Measurements from ENCODE around the gene MYH9. TPM values are rescaled to one million over a fixed set of nuclear protein-coding genes. Genes with fewer than 3 reads are reported as not detected.

MYH9 gene
- total RNA-seq, 1 donor from 2014 or later, result 277 TPM

- H3K4me1 Mint-ChIP-seq (ENCODE audit: unreplicated experiment), result peaks cover 87% of the 10 kb centered on the region
- peak overlapping the region; percentile 100 for H3K27ac Mint-ChIP-seq
- no peak for TF ChIP-seq CTCF (conservative IDR thresholded peaks at IDR 0.05)
- peaks cover 35% of the 10 kb centered on the region for H3K36me3 Mint-ChIP-seq
- H3K9me3 Mint-ChIP-seq, result no peaks in the 10 kb centered on the region
- peak overlapping the region; percentile 76 for H3K4me3 Mint-ChIP-seq
- no peak for DNase-seq (ENCODE audit: extremely low spot score, unreplicated experiment)
- no peaks in the 10 kb centered on the region for H3K27me3 Mint-ChIP-seq
Observed at GRCh38 chr22:36331306-36331911, 56.4 kb downstream of the MYH9 start.

GRCh38 chr22:36330655-36331305 lies 57.0 kb downstream of the MYH9 start:
- no peaks in the 10 kb centered on the region for H3K27me3 Mint-ChIP-seq
- DNase-seq (ENCODE audit: extremely low spot score, unreplicated experiment), result no peak
- H3K4me3 Mint-ChIP-seq, result peak overlapping the region; percentile 76
- TF ChIP-seq CTCF (conservative IDR thresholded peaks at IDR 0.05), result no peak
- H3K36me3 Mint-ChIP-seq, result peaks cover 36% of the 10 kb centered on the region
- no peaks in the 10 kb centered on the region for H3K9me3 Mint-ChIP-seq
- peaks cover 86% of the 10 kb centered on the region for H3K4me1 Mint-ChIP-seq (ENCODE audit: unreplicated experiment)
- peak overlapping the region; percentile 100 for H3K27ac Mint-ChIP-seq

GRCh38 chr22:36330127-36330526 lies 57.6 kb downstream of the MYH9 start:
- H3K36me3 Mint-ChIP-seq, result peaks cover 38% of the 10 kb centered on the region
- peak overlapping the region; percentile 57 for H3K4me3 Mint-ChIP-seq
- H3K9me3 Mint-ChIP-seq, result no peaks in the 10 kb centered on the region
- H3K27me3 Mint-ChIP-seq, result no peaks in the 10 kb centered on the region
- no peak for TF ChIP-seq CTCF (conservative IDR thresholded peaks at IDR 0.05)
- peaks cover 81% of the 10 kb centered on the region for H3K4me1 Mint-ChIP-seq (ENCODE audit: unreplicated experiment)
- H3K27ac Mint-ChIP-seq, result peak overlapping the region; percentile 100
- no peak for DNase-seq (ENCODE audit: extremely low spot score, unreplicated experiment)

GRCh38 chr22:36329254-36330078 lies 58.3 kb downstream of the MYH9 start:
- peak overlapping the region; percentile 100 for H3K27ac Mint-ChIP-seq
- peaks cover 43% of the 10 kb centered on the region for H3K36me3 Mint-ChIP-seq
- H3K4me1 Mint-ChIP-seq (ENCODE audit: unreplicated experiment), result peaks cover 80% of the 10 kb centered on the region
- no peaks in the 10 kb centered on the region for H3K27me3 Mint-ChIP-seq
- peak overlapping the region; percentile 57 for H3K4me3 Mint-ChIP-seq
- H3K9me3 Mint-ChIP-seq, result no peaks in the 10 kb centered on the region
- DNase-seq (ENCODE audit: extremely low spot score, unreplicated experiment), result no peak
- no peak for TF ChIP-seq CTCF (conservative IDR thresholded peaks at IDR 0.05)

- no peak for TF ChIP-seq CTCF (conservative IDR thresholded peaks at IDR 0.05)
Observed at GRCh38 chr22:36328635-36329253, 59.0 kb downstream of the MYH9 start.

More at GRCh38 chr22:36328635-36329253, 59.0 kb downstream of the MYH9 start:
- peaks cover 41% of the 10 kb centered on the region for H3K36me3 Mint-ChIP-seq
- peak overlapping the region; percentile 57 for H3K4me3 Mint-ChIP-seq
- H3K9me3 Mint-ChIP-seq, result no peaks in the 10 kb centered on the region
- no peak for DNase-seq (ENCODE audit: extremely low spot score, unreplicated experiment)
- no peaks in the 10 kb centered on the region for H3K27me3 Mint-ChIP-seq
- H3K27ac Mint-ChIP-seq, result peak overlapping the region; percentile 100
- peaks cover 76% of the 10 kb centered on the region for H3K4me1 Mint-ChIP-seq (ENCODE audit: unreplicated experiment)

Data from type B pancreatic cell (in vitro differentiated cells).